IPS-18c (cell line): ENCODE measurements around the gene GMEB1.
"Not testable (repeated sequence)": the region's sequence is repeated elsewhere in the genome, so short reads cannot be mapped to it uniquely, and the experiment has no call there.

Source experiments
- H3K4me3 ChIP-seq: 2 replicates; pipeline ENCODE4 v1.7.0; 2013; ENCODE audit warnings: low read depth, mild to moderate bottlenecking, low read length, moderate library complexity; ENCODE audit not compliant: insufficient read depth
- H3K9me3 ChIP-seq: one replicate; pipeline ENCODE4 v1.6.1; 2013; ENCODE audit warnings: mild to moderate bottlenecking, low read length, moderate library complexity; ENCODE audit not compliant: control insufficient read depth, insufficient read depth

The GMEB1 gene

DNA sequence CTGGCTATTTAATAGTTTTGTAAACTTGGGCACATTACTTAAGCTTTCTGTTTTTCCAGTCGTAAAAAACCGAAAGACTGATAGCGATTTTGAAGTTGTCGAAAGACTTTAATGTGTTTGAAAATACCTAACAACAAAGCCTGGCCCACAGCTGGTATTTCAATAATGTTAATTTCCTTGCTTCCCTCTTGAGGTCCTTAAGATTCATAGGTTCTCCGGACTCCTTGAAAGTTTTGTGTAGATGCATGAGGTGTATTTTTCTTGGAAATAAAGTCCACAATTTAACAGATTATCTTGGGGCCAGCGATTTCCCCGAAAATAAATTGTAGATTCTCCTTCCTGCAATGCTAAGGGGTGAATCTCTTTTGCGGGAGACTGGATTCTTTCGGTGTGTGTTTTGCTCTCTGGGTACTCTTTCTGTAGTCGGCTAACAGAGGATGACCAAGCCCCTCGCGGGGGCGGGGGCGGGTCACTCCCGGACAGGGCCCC, 67.4 kb downstream of the GMEB1 start:
- no peaks in the 10 kb centered on the region for H3K9me3 ChIP-seq

DNA sequence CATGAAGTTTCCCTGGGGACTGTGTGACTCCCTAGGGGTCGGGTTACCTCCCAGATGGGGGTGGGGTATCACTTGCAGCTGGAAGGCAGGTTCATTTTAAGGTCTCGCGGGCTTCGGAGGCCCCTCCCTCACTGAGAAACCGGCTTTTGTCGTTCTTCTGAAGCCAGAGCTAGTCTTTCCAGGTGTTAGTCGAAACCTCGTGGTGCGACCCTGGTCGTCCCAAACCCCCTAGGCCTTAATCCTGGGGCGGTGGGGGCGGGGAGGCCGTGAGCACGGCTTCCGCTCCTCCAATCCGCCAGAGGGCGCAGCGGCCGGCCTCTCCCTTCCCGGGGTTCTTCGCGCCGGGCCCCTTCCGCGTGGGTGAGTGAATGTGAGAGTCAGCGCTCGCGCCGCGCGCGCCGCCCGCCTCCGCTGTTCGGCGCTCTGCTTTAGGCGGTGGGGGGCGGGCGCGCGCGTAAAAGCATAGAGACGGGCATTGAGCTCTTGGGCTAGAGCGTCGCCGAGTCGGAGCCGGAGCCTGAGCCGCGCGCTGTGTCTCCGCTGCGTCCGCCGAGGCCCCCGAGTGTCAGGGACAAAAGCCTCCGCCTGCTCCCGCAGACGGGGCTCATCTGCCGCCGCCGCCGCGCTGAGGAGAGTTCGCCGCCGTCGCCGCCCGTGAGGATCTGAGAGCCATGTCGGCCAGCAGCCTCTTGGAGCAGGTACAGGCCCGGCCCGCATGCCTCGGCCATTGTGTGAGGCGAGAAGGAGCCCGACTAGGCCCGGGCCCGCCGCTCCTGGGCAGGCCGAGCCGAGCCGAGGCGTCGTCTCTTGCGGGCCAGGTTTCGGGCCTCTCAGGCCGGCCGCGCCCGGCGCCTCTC, 68.1 kb downstream of the GMEB1 start, which contains the start of gene YTHDF2:
TSS of gene YTHDF2 (plus strand) at position 491 of the 857 bp plus-strand sequence. CDS start at position 672, 181 bp downstream.
- Histone ChIP-seq H3K9me3 (no peaks in the 10 kb centered on the region), H3K4me3 (peak within 1 kb of the TSS; percentile 94)

More for the DNA sequence above, 67.4 kb downstream of the GMEB1 start:
- peak overlapping the region; percentile 51 for H3K4me3 ChIP-seq

DNA sequence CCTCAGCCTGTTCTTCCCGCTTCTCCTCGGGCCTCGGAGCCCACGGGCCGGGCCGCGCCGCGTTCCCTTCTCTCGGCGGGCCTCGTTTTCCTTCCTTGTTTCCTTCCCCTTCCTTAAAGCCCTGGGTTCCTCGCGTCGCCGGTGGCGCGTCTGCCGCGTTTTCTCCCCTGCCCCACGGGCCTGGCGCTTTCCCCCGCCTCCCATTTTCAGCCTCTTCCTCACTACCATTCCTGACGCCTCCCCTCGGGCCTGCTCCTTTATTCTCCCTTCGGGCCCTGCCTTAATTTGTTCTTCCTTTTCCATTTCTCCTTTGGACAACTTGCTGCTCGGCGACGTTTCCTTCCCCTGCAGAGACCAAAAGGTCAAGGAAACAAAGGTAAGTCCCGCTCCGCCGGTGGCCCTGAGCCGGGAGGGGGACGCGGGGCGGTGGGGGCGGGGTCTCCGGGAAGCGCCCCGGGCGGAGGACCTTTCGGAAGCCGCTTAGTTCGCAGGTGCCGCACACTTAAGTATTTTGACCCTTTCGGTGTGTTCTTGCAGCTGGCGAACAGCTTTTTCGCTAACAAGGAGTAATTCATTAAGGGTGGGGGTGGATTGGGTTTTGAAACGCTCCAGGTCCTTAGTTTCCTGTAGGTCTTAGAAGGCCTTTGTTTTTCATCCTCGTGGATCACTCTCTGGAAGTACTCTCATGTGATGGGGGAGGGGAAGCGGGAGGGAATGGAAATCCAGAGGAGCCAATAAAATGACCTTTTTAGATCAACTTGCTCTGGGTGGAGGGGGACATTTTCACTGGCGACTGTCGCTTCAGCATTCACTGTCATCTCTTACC, 68.9 kb downstream of the GMEB1 start:
- peak overlapping the region; percentile 94 for H3K4me3 ChIP-seq
- no peaks in the 10 kb centered on the region for H3K9me3 ChIP-seq

DNA sequence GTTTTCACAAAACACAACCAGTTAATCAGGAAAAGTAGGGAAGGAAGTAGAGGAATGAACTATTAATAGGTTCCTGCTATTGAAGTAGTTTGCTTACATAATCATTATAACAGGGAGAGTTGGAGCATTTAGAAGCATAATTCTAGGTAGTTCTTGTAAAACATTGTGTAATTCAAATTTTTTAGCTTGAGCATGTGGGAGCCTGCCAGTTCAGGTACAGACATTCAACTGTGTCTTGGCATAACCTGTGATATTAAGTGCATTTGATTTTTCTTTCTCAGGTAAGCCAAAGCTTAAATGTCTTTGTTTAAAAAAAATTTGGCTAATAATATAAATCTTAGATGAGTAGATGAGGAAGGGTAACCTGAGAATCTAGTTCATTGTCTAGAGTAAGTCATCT, 71.5 kb downstream of the GMEB1 start:
- no peaks in the 10 kb centered on the region for H3K9me3 ChIP-seq
- no peak overlapping the region for H3K4me3 ChIP-seq

DNA sequence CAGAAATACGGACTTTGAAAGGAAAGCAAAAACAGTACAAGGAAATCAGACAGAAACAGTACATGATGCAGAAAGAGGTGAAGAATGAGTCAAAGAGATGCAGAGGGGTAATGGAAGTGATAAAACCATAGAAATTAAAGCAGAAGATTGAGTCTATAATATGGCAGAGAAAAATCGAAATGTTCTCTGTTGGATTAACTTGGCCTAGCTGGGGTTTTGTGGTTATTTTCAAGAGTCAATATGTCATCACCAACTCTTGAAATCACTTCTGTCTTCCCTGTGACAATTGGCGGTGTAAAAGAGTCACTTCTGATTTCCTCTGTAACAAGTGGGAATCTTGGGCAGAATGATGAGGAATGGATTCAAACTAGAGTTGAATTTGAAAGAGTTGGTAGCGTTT, 75.6 kb downstream of the GMEB1 start:
- Histone ChIP-seq H3K9me3 (no peaks in the 10 kb centered on the region), H3K4me3 (no peak overlapping the region)

DNA sequence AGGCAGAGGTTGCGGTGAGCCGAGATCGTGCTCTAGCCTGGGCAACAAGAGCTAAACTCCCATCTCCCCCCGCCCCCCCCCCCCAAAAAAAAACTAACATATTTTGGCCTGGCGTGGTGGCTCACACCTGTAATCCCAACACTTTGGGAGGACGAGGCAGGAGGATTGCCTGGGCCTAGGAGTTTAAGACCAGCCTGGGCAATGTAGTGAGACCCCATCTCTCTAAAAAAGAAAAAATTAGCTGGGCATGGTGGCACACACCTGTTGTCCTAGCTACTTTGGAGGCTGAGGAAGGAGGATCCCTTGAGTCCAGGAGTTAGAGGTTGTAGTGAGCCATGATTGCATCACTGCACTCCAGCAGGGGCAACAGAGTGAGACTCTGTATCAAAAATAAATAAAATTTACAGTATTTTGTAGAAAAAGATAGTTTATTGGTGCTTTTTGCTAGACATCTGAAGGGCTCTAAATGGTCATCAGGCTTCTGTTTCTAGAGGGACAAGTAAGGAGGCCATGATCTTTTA, 77.1 kb downstream of the GMEB1 start:
- Histone ChIP-seq H3K4me3 (no peak overlapping the region), H3K9me3 (no peaks in the 10 kb centered on the region)

DNA sequence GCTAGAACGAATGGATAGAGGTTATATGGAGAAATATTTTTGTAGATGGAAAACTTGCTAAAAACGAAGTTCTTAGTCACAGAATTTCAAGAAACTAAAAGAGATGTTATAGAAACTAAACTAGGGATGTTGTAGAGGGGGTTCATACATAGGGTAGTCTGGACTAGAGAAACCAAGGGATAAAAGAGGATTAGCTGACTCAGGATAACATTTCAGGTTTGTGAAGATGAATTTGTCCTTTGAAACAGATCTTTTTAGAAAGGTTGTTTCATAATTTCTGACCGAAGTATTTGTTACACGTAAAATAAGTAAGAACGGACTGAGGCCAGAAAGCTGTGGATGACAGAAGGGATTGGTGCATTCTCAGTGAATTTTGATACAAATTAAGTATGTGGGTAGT, 81.7 kb downstream of the GMEB1 start:
- no peak overlapping the region for H3K4me3 ChIP-seq
- no peaks in the 10 kb centered on the region for H3K9me3 ChIP-seq

DNA sequence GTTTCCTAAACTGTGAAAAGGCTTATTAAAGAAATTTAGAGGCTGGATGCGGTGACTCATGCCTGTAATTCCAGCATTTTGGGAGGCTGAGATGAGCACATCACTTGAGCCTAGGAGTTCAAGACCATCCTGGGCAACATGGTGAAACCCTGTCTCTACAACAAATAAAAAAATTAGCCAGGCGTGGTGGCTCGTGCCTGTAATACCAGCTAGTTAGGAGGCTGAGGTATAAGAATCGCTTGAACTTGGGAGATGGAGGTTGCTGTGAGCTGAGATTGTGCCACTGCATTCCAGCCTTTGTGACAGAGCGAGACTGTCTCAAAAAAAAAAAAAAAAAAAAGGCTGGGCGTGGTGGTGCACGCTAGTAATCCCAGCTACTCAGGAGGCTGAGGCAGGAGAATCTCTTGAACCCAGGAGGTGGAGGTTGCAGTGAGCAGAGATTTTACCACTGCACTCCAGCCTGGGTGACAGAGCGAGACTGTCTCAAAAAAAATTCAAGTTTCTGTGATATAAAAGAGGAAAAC, 82.2 kb downstream of the GMEB1 start:
- not testable (repeated sequence) for H3K9me3 ChIP-seq, H3K4me3 ChIP-seq

DNA sequence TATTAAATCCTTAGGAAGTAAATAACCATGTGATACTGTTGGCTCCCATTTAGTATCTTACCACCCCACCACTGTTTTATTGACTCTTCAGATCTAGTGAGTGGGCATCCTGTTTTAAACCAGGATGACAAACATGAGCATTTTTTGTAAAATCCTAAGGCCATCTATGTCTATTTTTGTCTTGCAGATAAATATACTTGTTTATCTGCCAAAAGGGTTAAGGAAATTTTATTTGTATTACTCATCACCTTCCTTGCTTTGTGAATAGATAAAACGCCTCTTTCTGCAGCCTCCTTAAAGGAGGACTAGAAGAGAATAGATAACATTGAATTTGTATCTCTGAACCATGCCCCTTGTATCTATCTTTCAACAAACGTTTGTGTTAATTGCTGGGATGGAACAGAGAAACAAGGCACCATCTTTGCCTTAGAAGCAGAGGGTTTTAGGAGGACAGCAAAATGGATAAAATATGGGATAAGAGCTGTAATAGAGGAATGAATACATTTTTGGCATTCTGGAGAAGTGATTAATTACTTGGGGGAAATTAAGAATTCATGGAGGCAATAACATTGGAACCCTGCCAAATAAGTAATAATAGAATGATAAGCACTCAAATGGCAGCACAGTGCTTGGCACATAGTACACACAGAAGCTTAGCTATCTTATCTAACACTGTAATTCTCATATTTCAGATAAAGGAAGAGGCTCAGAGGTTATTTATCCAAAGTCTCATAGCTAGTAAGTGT, 82.9 kb downstream of the GMEB1 start:
- Histone ChIP-seq H3K4me3 (no peak overlapping the region), H3K9me3 (no peaks in the 10 kb centered on the region)

DNA sequence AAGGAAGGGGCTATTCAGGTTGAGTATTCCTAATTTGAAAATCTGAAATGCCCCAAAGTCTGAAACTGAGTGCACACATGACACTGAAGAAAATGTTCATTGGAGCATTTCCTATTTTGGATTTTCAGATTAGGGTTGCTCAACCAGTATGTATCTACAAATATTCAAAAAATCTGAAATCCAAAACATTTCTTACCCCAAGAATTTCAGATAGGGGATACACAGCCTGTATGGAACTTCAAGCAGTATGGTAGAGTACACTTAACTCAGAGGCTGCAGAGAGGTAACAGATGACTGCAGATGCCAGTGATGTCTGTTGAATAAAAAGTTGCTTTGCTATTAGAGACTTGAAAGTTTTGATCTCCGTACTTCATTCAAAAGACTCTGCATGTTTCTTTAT, 87.1 kb downstream of the GMEB1 start:
- H3K4me3 ChIP-seq: no peak overlapping the region

DNA sequence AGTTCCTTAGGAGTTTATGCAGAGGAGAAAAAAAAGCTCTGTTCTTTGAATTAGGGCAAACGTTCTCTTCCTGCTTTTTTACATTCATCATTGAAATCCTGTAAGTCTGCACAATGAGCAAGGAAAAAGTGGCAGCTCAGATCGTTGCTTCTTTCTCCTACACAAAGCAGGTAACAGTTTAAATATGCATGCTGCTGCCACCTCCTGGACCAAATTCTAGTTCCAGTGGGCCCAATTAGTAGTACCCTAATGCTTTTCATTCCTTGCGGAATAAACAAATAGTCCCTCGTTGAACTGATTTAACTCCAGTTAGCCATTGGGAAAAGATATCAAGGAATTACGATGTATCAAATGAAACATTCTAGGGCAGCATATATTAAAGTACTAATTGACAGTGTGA, 88.3 kb downstream of the GMEB1 start:
- no peaks in the 10 kb centered on the region for H3K9me3 ChIP-seq
- no peak overlapping the region for H3K4me3 ChIP-seq

More for the DNA sequence above, 87.1 kb downstream of the GMEB1 start:
- H3K9me3 ChIP-seq: no peaks in the 10 kb centered on the region

DNA sequence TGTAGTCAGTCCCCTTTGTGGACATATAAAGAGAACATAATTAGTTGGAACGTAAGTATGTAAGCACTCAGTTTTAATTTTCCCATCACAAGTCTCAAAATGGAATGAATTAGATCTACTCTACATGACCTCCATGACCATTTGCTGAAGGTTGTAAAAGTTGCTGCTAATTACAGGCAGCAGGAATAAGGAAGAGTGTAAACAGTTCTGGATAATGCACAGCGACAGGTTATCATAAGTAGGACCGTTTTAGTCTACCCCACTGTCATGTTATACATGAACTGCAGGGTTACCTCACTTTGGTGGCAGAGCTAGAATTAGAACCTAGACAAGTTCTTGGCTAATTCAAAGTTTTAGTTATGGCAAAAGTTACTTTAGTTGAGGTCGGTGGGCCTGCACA, 89.8 kb downstream of the GMEB1 start:
- Histone ChIP-seq H3K4me3 (no peak overlapping the region), H3K9me3 (no peaks in the 10 kb centered on the region)

DNA sequence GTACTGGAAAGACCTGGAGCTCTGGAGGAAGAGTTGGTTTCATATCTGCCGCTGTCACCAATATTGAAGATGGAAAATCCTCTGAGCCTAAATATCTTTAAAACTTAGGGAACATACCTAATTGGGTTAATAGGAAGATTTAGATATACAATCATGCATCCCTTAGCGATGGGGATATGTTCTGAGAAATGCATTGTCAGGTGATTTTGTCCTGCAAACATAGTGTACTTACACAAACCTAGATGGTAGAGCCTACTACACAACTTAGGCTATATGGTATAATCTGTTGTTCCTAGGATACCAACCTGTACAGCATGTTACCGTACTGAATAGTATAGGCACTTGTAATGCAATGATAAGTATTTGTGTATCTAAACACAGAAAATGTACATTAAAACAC, 90.7 kb downstream of the GMEB1 start:
- H3K9me3 ChIP-seq: no peaks in the 10 kb centered on the region

DNA sequence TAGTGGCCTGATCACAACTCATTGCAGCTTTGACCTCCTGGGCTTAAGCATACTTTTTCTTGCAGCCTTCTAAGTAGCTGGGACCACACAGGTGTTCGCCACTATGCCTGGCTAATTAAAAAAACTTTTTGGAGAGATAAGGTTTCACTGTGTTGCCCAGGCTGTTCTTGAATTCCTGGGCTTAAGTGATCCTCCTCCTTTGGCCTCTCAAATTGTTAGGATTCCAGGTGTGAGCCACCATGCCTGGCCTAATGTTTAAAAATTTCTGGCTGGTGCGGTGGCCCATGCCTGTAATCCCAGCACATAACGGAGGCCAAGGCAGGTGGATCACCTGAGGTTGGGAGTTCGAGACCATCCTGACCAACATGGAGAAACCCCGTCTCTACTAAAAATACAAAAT, 92.6 kb downstream of the GMEB1 start:
- H3K4me3 ChIP-seq: no peak overlapping the region
- H3K9me3 ChIP-seq: no peaks in the 10 kb centered on the region

More for the DNA sequence above, 90.7 kb downstream of the GMEB1 start:
- no peak overlapping the region for H3K4me3 ChIP-seq

DNA sequence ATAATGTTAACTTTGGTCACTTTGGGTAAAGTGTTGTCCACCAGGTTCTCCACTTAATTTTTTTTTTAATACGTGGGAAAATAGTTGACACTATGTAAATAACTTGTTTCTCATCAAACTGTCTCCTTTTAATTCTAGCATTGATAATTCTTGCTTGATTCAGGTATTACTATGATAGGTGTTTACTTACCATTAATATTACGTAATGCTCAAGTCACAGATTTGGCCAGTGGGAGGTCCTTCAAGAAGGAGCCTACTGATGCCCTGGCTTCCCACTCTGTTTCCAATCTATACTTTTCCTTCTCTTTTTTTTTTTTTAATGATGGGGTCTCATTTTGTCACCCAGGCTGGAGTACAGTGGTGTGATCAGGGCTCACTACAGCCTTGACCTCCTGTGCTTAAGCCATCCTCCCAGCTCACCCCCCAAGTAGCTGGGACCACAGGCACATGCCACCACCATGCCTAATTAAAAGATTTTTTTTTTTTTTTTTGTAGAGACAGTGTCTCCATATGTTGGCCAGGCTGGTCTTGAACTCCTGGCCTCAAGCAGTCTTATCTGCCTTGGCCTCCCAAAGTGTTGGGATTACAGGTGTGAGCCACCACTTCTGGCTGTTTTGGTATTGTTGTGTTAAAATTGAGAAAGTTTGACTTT, 98.1 kb downstream of the GMEB1 start:
- Histone ChIP-seq H3K4me3 (no peak overlapping the region), H3K9me3 (no peaks in the 10 kb centered on the region)
